NCI-H2196 (cell line): ENCODE results near the gene TTC6.
"Not testable (repeated sequence)": the region's sequence is repeated elsewhere in the genome, so short reads cannot be mapped to it uniquely, and the experiment has no call there.

Experiments
- DNase-seq: peaks from one replicate; lab custom pipeline; 2025; ENCODE audit not compliant: unreplicated experiment; lab: John Stamatoyannopoulos, UW

Gene TTC6

GRCh38 chr14:37594971-37595808, at the start of gene TTC6, which contains the start of gene FOXA1:
Gene TTC6, plus strand, starts transcription at chr14:37595629. Its CDS starts 26,436 bp downstream, at chr14:37622065.
Gene FOXA1, minus strand, starts transcription at chr14:37595249. Its CDS starts 277 bp downstream, at chr14:37594972.
- peak; percentile 87 for DNase-seq

- peak; percentile 53 for DNase-seq
Measured at GRCh38 chr14:37546621-37547447, 48.6 kb upstream of the TTC6 start.

- no peak for DNase-seq
Measured at GRCh38 chr14:37550511-37550910, 44.9 kb upstream of the TTC6 start.

- no peak for DNase-seq
Measured at GRCh38 chr14:37551119-37551518, 44.3 kb upstream of the TTC6 start.

- no peak for DNase-seq
Measured at GRCh38 chr14:37553935-37554550, 41.4 kb upstream of the TTC6 start.

- not testable (repeated sequence) for DNase-seq
Measured at GRCh38 chr14:37555596-37555995, 39.8 kb upstream of the TTC6 start.

- no peak for DNase-seq
Measured at GRCh38 chr14:37558740-37559139, 36.7 kb upstream of the TTC6 start.

GRCh38 chr14:37559386-37559785, 36.0 kb upstream of the TTC6 start:
- DNase-seq: no peak

- no peak for DNase-seq
Measured at GRCh38 chr14:37563189-37563588, 32.2 kb upstream of the TTC6 start.

GRCh38 chr14:37565550-37565949, 29.9 kb upstream of the TTC6 start:
- DNase-seq: no peak

GRCh38 chr14:37566811-37567371, 28.5 kb upstream of the TTC6 start:
- DNase-seq: peak; percentile 13

GRCh38 chr14:37569729-37570128, 25.7 kb upstream of the TTC6 start:
- DNase-seq: no peak

- no peak for DNase-seq
Measured at GRCh38 chr14:37571391-37571790, 24.0 kb upstream of the TTC6 start.

GRCh38 chr14:37573356-37573755, 22.1 kb upstream of the TTC6 start:
- no peak for DNase-seq

GRCh38 chr14:37579274-37579673, 16.2 kb upstream of the TTC6 start:
- DNase-seq: no peak

GRCh38 chr14:37580146-37580545, 15.3 kb upstream of the TTC6 start:
- DNase-seq: no peak

GRCh38 chr14:37583358-37584210, 11.8 kb upstream of the TTC6 start:
- DNase-seq: peak; percentile 82

- DNase-seq: peak; percentile 78
Measured at GRCh38 chr14:37584211-37585100, 11.0 kb upstream of the TTC6 start.

- peak; percentile 70 for DNase-seq
Measured at GRCh38 chr14:37585101-37585511, 10.3 kb upstream of the TTC6 start.
